ENCODE measurements around the gene ZNF552.

- TF ChIP-seq TAF1 (IDR thresholded peaks at IDR 0.05; ENCODE audit: borderline replicate concordance, low read depth, low read length) (no peak), POLR2AphosphoS5 (IDR thresholded peaks at IDR 0.05; ENCODE audit: low read depth, low read length) (no peak), POLR2A (IDR thresholded peaks at IDR 0.05; ENCODE audit: low read depth, low read length) (no peak)
Observed at GRCh38 chr19:57786906-57787305, 27.8 kb downstream of the ZNF552 start.
